Measurements from ENCODE around the gene TAF1B.

TAF1B gene

DNA sequence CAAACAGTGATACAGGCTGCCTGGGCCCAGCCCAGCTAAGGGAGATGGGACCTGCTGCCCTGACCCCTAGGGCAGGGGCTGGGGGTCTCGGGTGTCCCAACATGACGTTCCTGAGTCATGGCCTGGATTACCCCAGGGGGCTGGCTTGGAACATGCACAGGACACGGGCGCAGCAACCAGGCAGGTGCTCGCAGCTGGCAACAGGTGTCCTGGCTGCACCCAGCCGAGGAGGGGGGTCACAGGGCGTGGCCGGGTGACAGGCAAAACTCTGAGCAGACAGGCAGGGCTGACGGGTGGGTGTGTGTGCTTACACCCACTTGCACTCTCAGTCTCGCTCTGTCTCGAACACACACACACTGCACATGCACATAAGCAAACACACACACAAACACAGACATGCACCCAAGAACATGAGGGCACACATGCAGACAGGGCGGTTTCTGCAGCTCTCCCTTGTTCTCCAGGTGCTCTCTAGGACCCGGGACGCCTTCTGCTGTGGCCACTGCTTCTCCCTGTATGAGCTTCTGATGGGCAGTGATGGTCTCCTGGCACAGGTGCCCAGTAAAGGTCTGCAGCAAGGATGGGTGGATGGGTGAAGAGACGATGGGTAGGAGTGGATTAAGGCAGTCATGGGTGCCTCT, 33.7 kb upstream of the TAF1B start:
- Histone ChIP-seq H3K4ac (ENCODE audit: low read depth in 1 of 2, low read length in 2 of 2) (no peak overlapping the region), H3K79me1 (replicated peaks; ENCODE audit: low read length, poor library complexity, severe bottlenecking) (no peaks in the 10 kb centered on the region), H3K4me3 (ENCODE audit: insufficient read depth in 1 of 2, low read depth in 1 of 2, low read length in 2 of 2) (no peak overlapping the region), H2BK120ac (ENCODE audit: low read depth, low read length) (no peak overlapping the region), H2BK5ac (ENCODE audit: low read depth, low read length, poor library complexity, severe bottlenecking) (no peak overlapping the region), H2BK12ac (ENCODE audit: low read length in 2 of 2) (no peak overlapping the region), H2BK15ac (ENCODE audit: low read depth, poor library complexity, severe bottlenecking) (no peak overlapping the region), H4K91ac (ENCODE audit: low read length) (peak overlapping the region; percentile 45), H3K18ac (ENCODE audit: low read depth in 1 of 2, low read length in 2 of 2) (no peak overlapping the region), H3K9ac (ENCODE audit: low read length) (no peak overlapping the region), H3K9me3 (ENCODE audit: control insufficient read depth, low read length) (no peaks in the 10 kb centered on the region), H2AK5ac (ENCODE audit: low read length, severe bottlenecking) (no peak overlapping the region), H3K36me3 (ENCODE audit: control insufficient read depth in 1 of 2, insufficient read depth in 2 of 2, low read depth in 1 of 2, low read length in 2 of 2) (no peaks in the 10 kb centered on the region), H3K27ac (ENCODE audit: low read length, poor library complexity, severe bottlenecking) (no peak overlapping the region), H3K4me2 (ENCODE audit: low read length, poor library complexity, severe bottlenecking) (no peak overlapping the region), H2AFZ (ENCODE audit: low read depth, low read length) (no peak overlapping the region), H3K27me3 (ENCODE audit: control insufficient read depth in 1 of 2, insufficient read depth in 1 of 2, low read length in 2 of 2) (peaks cover 4 to 9% of the 10 kb centered on the region in 2 experiments), H3K14ac (ENCODE audit: low read length in 2 of 2) (peak overlapping the region in 1 of 2 experiments; percentile 36), H3K4me1 (ENCODE audit: control insufficient read depth, insufficient read depth, low read depth, low read length) (peaks cover 7% of the 10 kb centered on the region), H3K23ac (ENCODE audit: low read length in 2 of 2) (peak overlapping the region in 1 of 2 experiments; percentile 61), H4K8ac (ENCODE audit: low read length) (no peak overlapping the region)
- DNase-seq: no peak
- WGBS: 88% methylated on average over 14 of the region's 15 CpGs

DNA sequence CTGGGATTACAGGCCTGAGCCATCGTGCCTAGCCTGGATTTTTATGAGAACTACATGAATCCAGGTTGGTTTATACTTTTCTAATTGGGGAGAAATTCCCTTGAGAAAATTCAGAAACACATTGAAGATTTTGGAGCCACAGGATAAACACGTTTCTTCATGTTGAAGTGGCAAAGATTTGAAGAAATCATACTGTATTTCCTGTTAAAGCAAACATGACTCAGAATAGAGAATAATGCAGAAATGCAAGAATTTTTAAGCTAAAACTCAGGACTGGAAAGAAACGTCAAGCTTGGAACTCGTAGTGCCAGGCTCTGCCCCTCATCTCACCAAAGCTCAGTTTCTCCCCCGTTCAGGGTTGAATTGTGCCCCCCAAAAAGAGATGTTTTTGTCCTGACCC, 32.1 kb upstream of the TAF1B start:
- H3K36me3 ChIP-seq (ENCODE audit: control insufficient read depth in 1 of 2, insufficient read depth in 2 of 2, low read depth in 1 of 2, low read length in 2 of 2): no peaks in the 10 kb centered on the region
- no peak overlapping the region for H3K18ac ChIP-seq (ENCODE audit: low read depth in 1 of 2, low read length in 2 of 2)
- no peak overlapping the region for H3K9ac ChIP-seq (ENCODE audit: low read length)
- H3K4ac ChIP-seq (ENCODE audit: low read depth in 1 of 2, low read length in 2 of 2): no peak overlapping the region
- no peak overlapping the region for H2BK120ac ChIP-seq (ENCODE audit: low read depth, low read length)
- no peak overlapping the region for H3K27ac ChIP-seq (ENCODE audit: low read length, poor library complexity, severe bottlenecking)
- H3K27me3 ChIP-seq (ENCODE audit: control insufficient read depth in 1 of 2, insufficient read depth in 1 of 2, low read length in 2 of 2): peaks cover 4 to 9% of the 10 kb centered on the region in 2 experiments
- H3K79me1 ChIP-seq (replicated peaks; ENCODE audit: low read length, poor library complexity, severe bottlenecking): no peaks in the 10 kb centered on the region
- no peak overlapping the region for H2BK12ac ChIP-seq (ENCODE audit: low read length in 2 of 2)
- H3K9me3 ChIP-seq (ENCODE audit: control insufficient read depth, low read length): no peaks in the 10 kb centered on the region
- no peak overlapping the region for H3K4me3 ChIP-seq (ENCODE audit: insufficient read depth in 1 of 2, low read depth in 1 of 2, low read length in 2 of 2)
- H3K23ac ChIP-seq (ENCODE audit: low read length in 2 of 2): no peak overlapping the region
- H3K4me1 ChIP-seq (ENCODE audit: control insufficient read depth, insufficient read depth, low read depth, low read length): peaks cover 12% of the 10 kb centered on the region
- no peak for DNase-seq
- no peak overlapping the region for H3K14ac ChIP-seq (ENCODE audit: low read length in 2 of 2)
- no peak overlapping the region for H2AK5ac ChIP-seq (ENCODE audit: low read length, severe bottlenecking)
- H2AFZ ChIP-seq (ENCODE audit: low read depth, low read length): no peak overlapping the region
- no peak overlapping the region for H4K8ac ChIP-seq (ENCODE audit: low read length)
- H2BK5ac ChIP-seq (ENCODE audit: low read depth, low read length, poor library complexity, severe bottlenecking): no peak overlapping the region
- 94% methylated on average over 4 of the region's 5 CpGs for WGBS
- no peak overlapping the region for H2BK15ac ChIP-seq (ENCODE audit: low read depth, poor library complexity, severe bottlenecking)
- no peak overlapping the region for H3K4me2 ChIP-seq (ENCODE audit: low read length, poor library complexity, severe bottlenecking)
- H4K91ac ChIP-seq (ENCODE audit: low read length): no peak overlapping the region

GRCh38 chr2:9811679-9812511, 31.4 kb upstream of the TAF1B start:
- H2AK5ac ChIP-seq (ENCODE audit: low read length, severe bottlenecking): no peak overlapping the region
- peaks cover 12% of the 10 kb centered on the region for H3K4me1 ChIP-seq (ENCODE audit: control insufficient read depth, insufficient read depth, low read depth, low read length)
- 92% methylated on average over 27 of the region's 27 CpGs for WGBS

GRCh38 chr2:9812945-9813311, 30.3 kb upstream of the TAF1B start:
- no peak overlapping the region for H3K4ac ChIP-seq (ENCODE audit: low read depth in 1 of 2, low read length in 2 of 2)
- no peaks in the 10 kb centered on the region for H3K9me3 ChIP-seq (ENCODE audit: control insufficient read depth, low read length)
- no peak overlapping the region for H3K23ac ChIP-seq (ENCODE audit: low read length in 2 of 2)
- no peak overlapping the region for H3K27ac ChIP-seq (ENCODE audit: low read length, poor library complexity, severe bottlenecking)
- no peak overlapping the region for H2AK5ac ChIP-seq (ENCODE audit: low read length, severe bottlenecking)
- peaks cover 0 to 2% of the 10 kb centered on the region in 2 experiments for H3K27me3 ChIP-seq (ENCODE audit: control insufficient read depth in 1 of 2, insufficient read depth in 1 of 2, low read length in 2 of 2)
- peaks cover 12% of the 10 kb centered on the region for H3K4me1 ChIP-seq (ENCODE audit: control insufficient read depth, insufficient read depth, low read depth, low read length)
- no peaks in the 10 kb centered on the region for H3K36me3 ChIP-seq (ENCODE audit: control insufficient read depth in 1 of 2, insufficient read depth in 2 of 2, low read depth in 1 of 2, low read length in 2 of 2)
- no peak overlapping the region for H3K18ac ChIP-seq (ENCODE audit: low read depth in 1 of 2, low read length in 2 of 2)
- 94% methylated on average over 10 of the region's 10 CpGs for WGBS
- no peak overlapping the region for H2BK12ac ChIP-seq (ENCODE audit: low read length in 2 of 2)
- H4K91ac ChIP-seq (ENCODE audit: low read length): no peak overlapping the region
- H2BK120ac ChIP-seq (ENCODE audit: low read depth, low read length): no peak overlapping the region
- no peak overlapping the region for H3K4me3 ChIP-seq (ENCODE audit: insufficient read depth in 1 of 2, low read depth in 1 of 2, low read length in 2 of 2)
- H3K9ac ChIP-seq (ENCODE audit: low read length): no peak overlapping the region
- H2AFZ ChIP-seq (ENCODE audit: low read depth, low read length): no peak overlapping the region
- H3K4me2 ChIP-seq (ENCODE audit: low read length, poor library complexity, severe bottlenecking): no peak overlapping the region
- H3K14ac ChIP-seq (ENCODE audit: low read length in 2 of 2): no peak overlapping the region
- H4K8ac ChIP-seq (ENCODE audit: low read length): peak overlapping the region; percentile 49
- H2BK5ac ChIP-seq (ENCODE audit: low read depth, low read length, poor library complexity, severe bottlenecking): no peak overlapping the region
- H2BK15ac ChIP-seq (ENCODE audit: low read depth, poor library complexity, severe bottlenecking): no peak overlapping the region
- DNase-seq: no peak
- no peaks in the 10 kb centered on the region for H3K79me1 ChIP-seq (replicated peaks; ENCODE audit: low read length, poor library complexity, severe bottlenecking)

More at GRCh38 chr2:9811679-9812511, 31.4 kb upstream of the TAF1B start:
- Histone ChIP-seq H3K79me1 (replicated peaks; ENCODE audit: low read length, poor library complexity, severe bottlenecking) (no peaks in the 10 kb centered on the region), H2BK120ac (ENCODE audit: low read depth, low read length) (no peak overlapping the region), H2BK12ac (ENCODE audit: low read length in 2 of 2) (no peak overlapping the region), H2BK5ac (ENCODE audit: low read depth, low read length, poor library complexity, severe bottlenecking) (no peak overlapping the region), H2AFZ (ENCODE audit: low read depth, low read length) (no peak overlapping the region), H3K36me3 (ENCODE audit: control insufficient read depth in 1 of 2, insufficient read depth in 2 of 2, low read depth in 1 of 2, low read length in 2 of 2) (no peaks in the 10 kb centered on the region), H3K18ac (ENCODE audit: low read depth in 1 of 2, low read length in 2 of 2) (no peak overlapping the region), H3K4ac (ENCODE audit: low read depth in 1 of 2, low read length in 2 of 2) (no peak overlapping the region), H4K8ac (ENCODE audit: low read length) (no peak overlapping the region), H4K91ac (ENCODE audit: low read length) (peak overlapping the region; percentile 40), H3K4me3 (ENCODE audit: insufficient read depth in 1 of 2, low read depth in 1 of 2, low read length in 2 of 2) (no peak overlapping the region), H3K14ac (ENCODE audit: low read length in 2 of 2) (no peak overlapping the region), H3K23ac (ENCODE audit: low read length in 2 of 2) (no peak overlapping the region), H3K27me3 (ENCODE audit: control insufficient read depth in 1 of 2, insufficient read depth in 1 of 2, low read length in 2 of 2) (peaks cover 4 to 9% of the 10 kb centered on the region in 2 experiments), H2BK15ac (ENCODE audit: low read depth, poor library complexity, severe bottlenecking) (peak overlapping the region; percentile 55), H3K9me3 (ENCODE audit: control insufficient read depth, low read length) (no peaks in the 10 kb centered on the region), H3K4me2 (ENCODE audit: low read length, poor library complexity, severe bottlenecking) (peak overlapping the region; percentile 21), H3K9ac (ENCODE audit: low read length) (no peak overlapping the region), H3K27ac (ENCODE audit: low read length, poor library complexity, severe bottlenecking) (no peak overlapping the region)
- no peak for DNase-seq

Measured in mesenchymal stem cell (in vitro differentiated cells and primary cell).